Activated T-helper 17 cell treated with anti-CD3 and anti-CD28 coated beads, Interleukin-2, amount 50 U/mL, for 72 hours (primary cell): ENCODE measurements around the gene NOTCH4. TPM values are rescaled to one million over a fixed set of nuclear protein-coding genes. Genes with fewer than 3 reads are reported as not detected.

Experiments used
- ATAC-seq: fragments of 150-1000 bp; cut with Tn5 transposase; replicated peaks from 2 replicates; pipeline ENCODE4 v1.10.0; 2021; ENCODE audit warnings: mild to moderate bottlenecking, moderate library complexity
- H3K27ac Mint-ChIP-seq: one replicate; pipeline ENCODE4 v1.8.0; 2022; ENCODE audit warnings: mixed read lengths
- H3K27me3 Mint-ChIP-seq: one replicate; pipeline ENCODE4 v1.8.0; 2022; ENCODE audit warnings: mixed read lengths
- H3K36me3 Mint-ChIP-seq: one replicate; pipeline ENCODE4 v1.8.0; 2022; ENCODE audit warnings: low read depth, mild to moderate bottlenecking, mixed read lengths
- H3K4me1 Mint-ChIP-seq: one replicate; pipeline ENCODE4 v1.8.0; 2022; ENCODE audit warnings: mixed read lengths
- H3K4me3 Mint-ChIP-seq: one replicate; pipeline ENCODE4 v1.8.0; 2022; ENCODE audit warnings: mild to moderate bottlenecking, mixed read lengths
- H3K9me3 Mint-ChIP-seq: one replicate; pipeline ENCODE4 v1.8.0; 2022; ENCODE audit warnings: mixed read lengths
- total RNA-seq, 2 donors: library from RNA; stranded (reverse); gene quantifications; one replicate each; pipeline ENCODE4 v1.2.3, GENCODE V29; 2022

The NOTCH4 gene
- total RNA-seq, 2 donors from 2014 or later, result 0.73 to 2.3 TPM

DNA sequence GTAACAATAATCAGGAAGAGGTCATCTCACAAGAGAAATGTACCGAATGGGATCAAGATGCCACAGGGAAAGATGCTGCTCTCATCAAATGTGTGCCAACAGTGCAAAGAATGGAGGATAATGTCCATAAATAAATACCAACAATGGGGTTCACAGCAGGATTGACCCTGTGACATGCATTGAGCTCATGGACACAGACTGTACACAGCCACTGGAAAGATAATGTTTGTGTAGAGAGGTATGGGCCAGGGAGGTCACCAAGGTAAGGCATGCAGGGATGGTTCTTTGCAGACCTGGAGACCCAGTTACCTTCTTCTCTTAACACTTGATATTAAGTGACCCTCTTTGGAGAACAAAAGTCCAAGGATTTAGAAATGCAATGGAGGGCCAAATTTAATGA lies 49.5 kb downstream of the NOTCH4 start:
- no peak for ATAC-seq
- Mint-ChIP-seq H3K9me3 (no peaks in the 10 kb centered on the region), H3K27me3 (no peaks in the 10 kb centered on the region), H3K4me3 (peak overlapping the region; percentile 90), H3K36me3 (peaks cover 41% of the 10 kb centered on the region), H3K27ac (peak overlapping the region; percentile 14), H3K4me1 (peaks cover 31% of the 10 kb centered on the region)

DNA sequence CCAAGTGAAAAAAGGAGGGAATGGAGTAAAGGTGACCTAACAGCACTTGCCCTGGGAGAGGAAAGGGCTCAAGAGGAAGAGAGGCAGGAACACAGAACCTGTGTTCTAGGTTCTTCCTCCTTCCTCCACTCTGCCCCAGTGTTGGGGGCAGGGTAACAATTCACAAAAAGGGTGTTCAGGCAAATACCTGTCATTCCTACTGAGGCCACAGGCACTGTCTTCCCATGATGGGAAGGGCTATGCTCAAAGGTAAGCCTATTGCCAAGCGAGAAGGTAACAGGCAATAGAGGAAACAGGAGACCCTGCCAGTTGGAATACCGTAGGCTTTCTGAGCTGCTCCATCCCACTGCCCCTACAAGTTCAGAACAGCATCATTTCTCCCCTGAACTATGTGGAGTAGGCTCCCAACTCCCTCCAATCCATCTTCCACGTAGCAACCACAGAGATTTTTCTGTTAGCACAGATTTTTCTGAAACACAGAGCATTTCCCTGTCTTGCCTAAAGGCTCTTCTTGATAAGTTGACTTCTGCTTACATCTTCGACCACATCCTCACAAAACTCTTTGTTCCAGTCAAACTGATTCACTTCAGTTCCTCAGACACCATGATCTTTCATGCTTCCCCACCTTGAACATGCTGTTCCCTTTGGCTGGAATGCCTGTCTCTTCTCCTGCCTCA lies 50.7 kb downstream of the NOTCH4 start:
- peaks cover 23% of the 10 kb centered on the region for H3K4me1 Mint-ChIP-seq
- H3K9me3 Mint-ChIP-seq, result no peaks in the 10 kb centered on the region
- no peaks in the 10 kb centered on the region for H3K27me3 Mint-ChIP-seq
- peaks cover 38% of the 10 kb centered on the region for H3K36me3 Mint-ChIP-seq
- H3K27ac Mint-ChIP-seq, result peak overlapping the region; percentile 14
- no peak overlapping the region for H3K4me3 Mint-ChIP-seq
- ATAC-seq, result no peak

DNA sequence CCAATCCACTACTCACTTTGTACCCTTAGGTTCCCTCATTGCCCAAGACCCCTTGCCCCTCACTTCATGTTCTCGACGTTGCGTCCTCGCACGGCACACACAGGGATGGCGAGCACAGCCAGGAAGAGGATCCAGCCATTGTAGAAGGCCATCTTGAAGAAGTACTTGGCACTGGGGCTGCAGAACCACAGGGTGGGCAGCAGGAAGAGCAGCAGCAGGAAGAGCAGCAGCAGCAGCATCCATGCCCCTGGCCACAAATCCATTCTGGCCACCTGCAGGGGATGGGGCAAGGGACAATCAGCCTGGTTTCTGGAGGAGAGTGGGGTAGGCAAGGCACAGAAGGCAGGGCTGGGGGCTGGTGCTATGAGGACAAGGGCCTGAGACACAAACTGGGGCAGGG lies 52.6 kb downstream of the NOTCH4 start:
- Mint-ChIP-seq H3K4me1 (peaks cover 18% of the 10 kb centered on the region), H3K27me3 (no peaks in the 10 kb centered on the region), H3K27ac (peak overlapping the region; percentile 17), H3K36me3 (peaks cover 39% of the 10 kb centered on the region), H3K4me3 (no peak overlapping the region), H3K9me3 (no peaks in the 10 kb centered on the region)
- no peak for ATAC-seq

GRCh38 chr6:32170294-32170693 lies 53.6 kb downstream of the NOTCH4 start:
- peak overlapping the region; percentile 59 for H3K27ac Mint-ChIP-seq
- ATAC-seq, result no peak
- H3K27me3 Mint-ChIP-seq, result no peaks in the 10 kb centered on the region
- H3K36me3 Mint-ChIP-seq, result peaks cover 39% of the 10 kb centered on the region
- no peaks in the 10 kb centered on the region for H3K9me3 Mint-ChIP-seq
- H3K4me1 Mint-ChIP-seq, result peaks cover 16% of the 10 kb centered on the region
- no peak overlapping the region for H3K4me3 Mint-ChIP-seq

DNA sequence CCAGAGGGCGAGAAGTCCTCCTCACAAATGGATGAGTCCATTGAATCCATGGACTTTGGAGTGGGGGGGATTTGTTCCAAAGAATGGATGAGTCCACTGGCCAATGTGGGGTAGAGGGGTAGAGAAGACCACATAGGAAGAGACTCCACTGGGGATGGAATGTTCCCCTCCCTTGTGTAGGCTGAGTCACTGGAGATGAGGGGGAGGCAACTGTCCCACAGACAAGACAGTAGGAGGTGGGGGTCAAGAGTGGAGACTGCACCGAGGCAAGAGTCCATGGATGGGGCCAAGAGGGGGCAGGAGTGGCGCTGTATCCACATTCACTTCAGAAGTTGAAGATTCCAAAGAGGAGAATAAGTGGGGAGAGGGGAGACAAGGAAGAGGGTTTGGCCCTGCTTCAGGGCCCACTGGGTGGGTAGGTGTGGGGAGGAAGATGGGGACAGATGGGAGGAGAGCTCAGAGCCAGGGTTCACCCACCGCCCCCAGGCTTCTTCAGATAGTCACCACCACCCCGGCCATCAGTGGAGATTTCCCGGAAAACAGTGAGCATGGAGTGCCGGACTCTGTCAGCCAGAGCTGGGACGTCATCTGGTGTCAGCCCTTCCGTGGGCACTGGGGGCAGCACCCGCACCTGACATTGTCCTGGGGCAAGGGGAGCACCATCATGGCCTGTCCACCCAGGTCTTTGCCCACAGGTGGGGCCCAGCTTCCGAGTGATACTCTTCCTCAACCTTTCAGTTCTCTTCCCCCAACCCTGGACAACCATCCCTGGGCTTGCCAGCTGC lies 54.9 kb downstream of the NOTCH4 start:
- no peak overlapping the region for H3K4me3 Mint-ChIP-seq
- H3K36me3 Mint-ChIP-seq, result peaks cover 45% of the 10 kb centered on the region
- peaks cover 16% of the 10 kb centered on the region for H3K4me1 Mint-ChIP-seq
- no peaks in the 10 kb centered on the region for H3K27me3 Mint-ChIP-seq
- H3K9me3 Mint-ChIP-seq, result no peaks in the 10 kb centered on the region
- ATAC-seq, result no peak
- peak overlapping the region; percentile 38 for H3K27ac Mint-ChIP-seq

- Mint-ChIP-seq H3K4me1 (peaks cover 10% of the 10 kb centered on the region), H3K4me3 (no peak overlapping the region), H3K27ac (peak overlapping the region; percentile 38), H3K36me3 (peaks cover 45% of the 10 kb centered on the region), H3K9me3 (no peaks in the 10 kb centered on the region), H3K27me3 (no peaks in the 10 kb centered on the region)
- ATAC-seq, result no peak
Measured at GRCh38 chr6:32168350-32168749, 55.5 kb downstream of the NOTCH4 start.

GRCh38 chr6:32167761-32168262 lies 56.1 kb downstream of the NOTCH4 start:
- H3K36me3 Mint-ChIP-seq, result peaks cover 45% of the 10 kb centered on the region
- peaks cover 9% of the 10 kb centered on the region for H3K4me1 Mint-ChIP-seq
- peak overlapping the region; percentile 38 for H3K27ac Mint-ChIP-seq
- no peaks in the 10 kb centered on the region for H3K9me3 Mint-ChIP-seq
- no peak for ATAC-seq
- H3K4me3 Mint-ChIP-seq, result no peak overlapping the region
- no peaks in the 10 kb centered on the region for H3K27me3 Mint-ChIP-seq

GRCh38 chr6:32167154-32167760 lies 56.6 kb downstream of the NOTCH4 start:
- ATAC-seq, result no peak
- H3K27ac Mint-ChIP-seq, result peak overlapping the region; percentile 38
- no peaks in the 10 kb centered on the region for H3K9me3 Mint-ChIP-seq
- H3K27me3 Mint-ChIP-seq, result no peaks in the 10 kb centered on the region
- peaks cover 45% of the 10 kb centered on the region for H3K36me3 Mint-ChIP-seq
- H3K4me3 Mint-ChIP-seq, result no peak overlapping the region
- H3K4me1 Mint-ChIP-seq, result peaks cover 9% of the 10 kb centered on the region

DNA sequence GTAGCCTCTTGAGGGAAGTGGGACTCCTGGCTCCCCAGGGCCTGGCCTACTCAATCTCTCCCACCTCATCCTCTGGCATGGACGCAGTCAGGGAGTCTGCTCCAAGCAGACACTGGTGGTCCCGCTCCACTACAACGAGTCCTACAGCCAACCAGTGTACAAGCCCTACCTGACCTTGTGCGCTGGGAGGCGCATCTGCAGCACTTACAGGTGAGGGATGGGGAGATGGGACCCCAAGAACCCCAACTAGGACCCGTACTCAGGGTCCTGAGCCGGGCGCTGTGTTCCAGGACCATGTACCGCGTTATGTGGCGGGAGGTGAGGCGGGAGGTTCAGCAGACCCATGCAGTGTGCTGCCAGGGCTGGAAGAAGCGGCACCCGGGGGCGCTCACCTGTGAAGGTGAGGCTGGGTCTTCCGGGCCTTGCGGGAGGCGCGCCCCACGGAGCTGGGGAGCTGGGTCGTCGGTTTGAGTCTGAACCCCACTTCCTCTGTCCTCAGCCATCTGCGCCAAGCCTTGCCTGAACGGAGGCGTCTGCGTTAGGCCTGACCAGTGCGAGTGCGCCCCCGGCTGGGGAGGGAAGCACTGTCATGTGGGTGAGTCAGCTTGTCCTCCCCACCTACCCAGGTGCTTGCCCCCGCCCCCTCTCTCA lies 57.3 kb downstream of the NOTCH4 start:
- H3K27ac Mint-ChIP-seq, result no peak overlapping the region
- no peak for ATAC-seq

GRCh38 chr6:32164295-32164694 lies 59.6 kb downstream of the NOTCH4 start, which contains the start of gene EGFL8:
Gene EGFL8, plus strand, starts transcription at chr6:32164595. Its CDS starts 1,571 bp downstream, at chr6:32166166.
- ATAC-seq, result no peak
- no peaks in the 10 kb centered on the region for H3K27me3 Mint-ChIP-seq
- H3K4me3 Mint-ChIP-seq, result no peak within 1 kb of the TSS
- peaks cover 24% of the 10 kb centered on the region for H3K36me3 Mint-ChIP-seq
- peaks cover 9% of the 10 kb centered on the region for H3K4me1 Mint-ChIP-seq
- H3K27ac Mint-ChIP-seq, result no peak within 1 kb of the TSS
- H3K9me3 Mint-ChIP-seq, result no peaks in the 10 kb centered on the region

More for the DNA sequence above, 57.3 kb downstream of the NOTCH4 start:
- H3K27me3 Mint-ChIP-seq, result no peaks in the 10 kb centered on the region
- no peak overlapping the region for H3K4me3 Mint-ChIP-seq
- peaks cover 45% of the 10 kb centered on the region for H3K36me3 Mint-ChIP-seq
- no peaks in the 10 kb centered on the region for H3K9me3 Mint-ChIP-seq
- peaks cover 9% of the 10 kb centered on the region for H3K4me1 Mint-ChIP-seq

GRCh38 chr6:32163559-32164258 lies 60.2 kb downstream of the NOTCH4 start:
- Mint-ChIP-seq H3K9me3 (no peaks in the 10 kb centered on the region), H3K27ac (no peak overlapping the region), H3K27me3 (no peaks in the 10 kb centered on the region), H3K36me3 (peaks cover 21% of the 10 kb centered on the region), H3K4me3 (no peak overlapping the region), H3K4me1 (peaks cover 9% of the 10 kb centered on the region)
- no peak for ATAC-seq

- H3K4me3 Mint-ChIP-seq, result no peak overlapping the region
- no peaks in the 10 kb centered on the region for H3K9me3 Mint-ChIP-seq
- no peak for ATAC-seq
- peaks cover 18% of the 10 kb centered on the region for H3K36me3 Mint-ChIP-seq
- no peaks in the 10 kb centered on the region for H3K27me3 Mint-ChIP-seq
- peaks cover 18% of the 10 kb centered on the region for H3K4me1 Mint-ChIP-seq
- H3K27ac Mint-ChIP-seq, result no peak overlapping the region
Measured at GRCh38 chr6:32158052-32158451, 65.8 kb downstream of the NOTCH4 start.

DNA sequence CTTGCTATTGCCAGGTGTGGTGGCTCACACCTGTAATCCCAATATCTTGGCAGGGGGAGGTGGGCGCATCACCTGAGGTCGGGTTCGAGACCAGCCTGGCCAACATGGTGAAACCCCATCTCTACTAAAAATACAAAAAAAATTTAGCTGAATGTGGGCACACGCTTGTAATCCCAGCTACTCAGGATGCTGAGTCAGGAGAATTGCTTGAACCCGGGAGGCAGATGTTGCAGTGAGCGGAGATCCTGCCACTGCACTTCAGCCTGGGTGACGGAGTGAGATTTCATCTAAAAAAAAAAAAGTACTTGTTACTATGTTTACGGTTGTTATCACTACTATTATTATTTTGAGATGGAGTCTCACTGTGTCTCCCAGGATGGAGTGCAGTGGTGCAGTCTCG lies 67.0 kb downstream of the NOTCH4 start:
- H3K27me3 Mint-ChIP-seq, result no peaks in the 10 kb centered on the region
- peaks cover 18% of the 10 kb centered on the region for H3K36me3 Mint-ChIP-seq
- no peak for ATAC-seq
- no peaks in the 10 kb centered on the region for H3K9me3 Mint-ChIP-seq
- no peak overlapping the region for H3K27ac Mint-ChIP-seq
- no peak overlapping the region for H3K4me3 Mint-ChIP-seq
- H3K4me1 Mint-ChIP-seq, result peaks cover 21% of the 10 kb centered on the region
